GM11168 (cell line): ENCODE measurements around the gene MRM3.
"Not testable (repeated sequence)": the region's sequence is repeated elsewhere in the genome, so short reads cannot be mapped to it uniquely, and the experiment has no call there.

Source experiments
- in situ Hi-C: fragments of 300-500 bp; cut with MboI; formaldehyde crosslinking; loops from one replicate; pipeline ENCODE4 v1.12.0; 2022; ENCODE audit warnings: low sequenced_read_pairs; ENCODE audit not compliant: unreplicated experiment

The MRM3 gene

DNA sequence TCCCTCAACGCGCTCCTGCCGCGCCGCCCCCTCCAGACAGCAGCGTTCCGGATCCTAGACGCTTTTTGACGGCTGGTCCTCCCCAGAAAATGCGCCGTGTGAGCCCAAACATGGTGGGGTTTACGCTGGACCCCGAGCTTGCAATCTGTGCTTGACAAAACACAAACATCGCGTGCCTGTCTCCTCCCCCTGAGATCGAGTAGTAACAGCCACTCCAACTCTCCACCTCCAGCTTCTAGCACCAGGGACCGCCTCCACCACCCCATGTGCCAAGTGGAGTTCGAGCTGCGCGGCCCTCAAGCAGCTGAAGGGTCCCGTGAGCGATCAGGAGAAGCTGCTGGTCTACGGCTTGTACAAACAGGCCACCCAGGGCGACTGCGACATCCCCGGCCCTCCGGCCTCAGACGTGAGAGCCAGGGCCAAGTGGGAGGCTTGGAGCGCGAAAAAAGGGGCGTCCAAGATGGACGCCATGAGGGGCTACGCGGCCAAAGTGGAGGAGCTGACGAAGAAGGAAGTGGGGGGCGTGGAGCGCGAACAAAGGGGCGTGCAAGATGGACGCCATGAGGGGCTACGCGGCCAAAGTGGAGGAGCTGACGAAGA is 29.4 kb upstream of the MRM3 start:
- in situ Hi-C loops: no loop called here

- in situ Hi-C loops: no loop called here
These were observed 28.7 kb upstream of the MRM3 start for GRCh38 chr17:753418-753817.

DNA sequence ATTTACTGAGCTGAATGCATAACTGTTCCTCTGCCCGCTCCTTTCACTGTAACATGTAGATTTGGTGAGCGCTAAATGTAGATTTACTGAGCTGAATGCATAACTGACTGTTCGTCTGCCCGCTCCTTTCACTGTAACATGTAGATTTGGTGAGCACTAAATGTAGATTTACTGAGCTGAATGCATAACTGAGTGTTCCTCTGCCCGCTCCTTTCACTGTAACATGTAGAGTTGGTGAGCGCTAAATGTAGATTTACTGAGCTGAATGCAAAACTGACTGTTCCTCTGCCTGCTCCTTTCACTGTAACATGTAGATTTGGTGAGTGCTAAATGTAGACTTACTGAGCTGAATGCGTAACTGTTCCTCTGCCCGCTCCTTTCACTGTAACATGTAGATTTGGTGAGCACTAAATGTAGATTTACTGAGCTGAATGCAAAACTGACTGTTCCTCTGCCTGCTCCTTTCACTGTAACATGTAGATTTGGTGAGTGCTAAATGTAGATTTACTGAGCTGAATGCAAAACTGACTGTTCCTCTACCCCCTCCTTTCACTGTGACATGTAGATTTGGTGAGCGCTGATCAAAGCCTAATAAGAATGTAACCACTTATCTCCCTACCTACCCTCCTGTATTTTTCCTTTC is 26.7 kb upstream of the MRM3 start:
- in situ Hi-C loops: not testable (repeated sequence)

DNA sequence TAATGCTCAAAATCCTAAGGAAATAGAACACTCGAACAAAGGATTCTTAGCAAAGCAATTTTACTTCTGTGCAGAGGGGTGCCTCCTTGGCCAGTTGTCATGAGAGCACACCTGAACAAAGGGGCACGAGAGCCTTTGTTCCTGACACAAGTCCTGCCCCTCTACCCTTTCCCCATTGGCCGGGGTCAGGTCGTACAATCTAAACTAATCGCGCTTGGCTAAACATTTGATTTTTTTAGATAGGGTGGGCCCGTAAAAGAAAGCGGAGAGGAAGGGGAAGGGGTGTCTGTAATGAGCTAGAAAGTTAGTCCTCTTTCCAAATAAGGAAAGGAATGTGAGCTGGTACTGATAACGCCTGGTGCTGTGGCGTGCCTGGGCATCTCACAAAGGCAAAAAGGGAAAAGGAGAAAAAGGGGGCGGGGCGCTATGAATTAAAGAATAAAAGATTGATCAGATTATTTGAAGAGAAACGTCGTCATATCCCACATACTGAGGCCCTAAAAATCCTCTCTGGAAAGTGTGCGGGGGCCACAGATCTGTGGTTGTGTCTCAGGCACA is 26.1 kb upstream of the MRM3 start:
- in situ Hi-C loops: not testable (repeated sequence)

DNA sequence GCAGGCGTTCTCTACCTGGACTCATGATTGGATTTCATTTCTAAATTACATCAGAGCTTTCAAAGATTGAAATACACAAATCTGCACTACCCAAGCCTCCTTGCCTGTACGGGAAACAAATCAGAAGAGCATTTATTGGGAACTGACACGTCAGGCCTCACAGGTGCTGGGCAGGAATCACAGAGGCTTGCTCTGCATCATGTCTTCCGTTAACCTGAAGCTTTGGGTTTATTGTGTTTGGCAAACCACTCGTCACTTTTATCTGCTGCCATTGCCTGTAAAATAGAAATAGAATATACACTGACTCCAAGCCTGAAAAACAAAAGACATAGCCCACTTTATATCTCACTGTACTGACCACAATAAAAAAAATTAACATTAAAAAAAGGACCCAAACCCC is 22.2 kb upstream of the MRM3 start:
- in situ Hi-C loops: no loop called here

DNA sequence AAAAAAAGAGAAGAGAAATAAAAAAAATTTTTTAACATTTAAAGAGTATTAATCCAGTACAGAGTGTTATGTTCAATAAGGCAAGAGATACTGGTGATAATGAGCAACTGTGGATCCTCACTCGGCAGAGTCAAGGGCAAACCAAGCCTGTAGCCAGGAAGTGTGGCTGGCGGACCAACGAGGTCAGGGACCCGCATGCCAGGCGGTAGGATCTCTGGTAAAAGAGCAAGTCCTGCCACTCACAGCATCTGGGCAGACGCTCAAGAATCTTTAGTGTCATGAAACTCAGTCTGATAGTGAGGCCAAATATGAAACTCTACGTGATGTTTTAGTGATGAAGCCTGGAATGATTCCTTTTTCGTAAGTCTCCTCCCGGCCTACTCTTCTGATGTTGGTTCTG is 21.8 kb upstream of the MRM3 start:
- in situ Hi-C loops: no loop called here

DNA sequence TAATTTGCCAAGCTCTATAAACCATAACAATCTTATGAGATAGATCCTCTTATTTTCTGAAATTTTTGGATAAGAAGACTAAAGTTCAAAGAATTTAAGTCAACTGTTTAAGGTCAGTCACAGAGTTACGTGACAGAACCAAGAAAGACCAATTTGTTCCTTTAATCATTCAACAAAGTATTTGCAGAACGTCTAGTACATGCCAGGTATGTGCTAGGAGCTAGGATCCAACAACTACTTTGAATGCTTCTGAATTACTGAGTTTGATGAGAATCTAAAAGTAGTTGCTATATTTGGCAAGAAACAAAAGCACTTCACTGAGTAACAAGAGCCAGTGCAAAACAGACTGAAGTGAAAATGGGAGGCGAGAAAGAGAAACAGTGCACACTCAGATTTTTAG is 15.1 kb upstream of the MRM3 start:
- in situ Hi-C loops: no loop called here

DNA sequence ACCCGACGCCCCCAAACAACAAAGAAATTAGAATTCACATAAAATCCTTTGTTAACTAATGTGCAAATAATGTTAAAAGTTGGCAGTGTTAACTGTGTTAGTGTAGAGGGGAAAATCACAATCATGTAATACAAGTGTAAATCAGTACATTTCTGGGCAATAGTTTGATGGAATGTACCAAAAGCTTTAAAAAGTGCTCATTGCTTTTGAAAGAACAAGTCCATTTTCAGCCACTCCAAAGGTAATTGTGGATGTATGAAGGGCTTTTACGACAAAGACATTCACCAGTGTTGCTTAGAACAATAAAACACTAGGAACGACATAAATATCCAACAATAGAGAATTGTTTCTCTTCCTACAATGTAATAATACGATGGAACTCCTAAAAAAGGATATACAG is 9.1 kb upstream of the MRM3 start:
- in situ Hi-C loops: no loop called here

GRCh38 chr17:773467-774312 is 8.5 kb upstream of the MRM3 start:
- in situ Hi-C loops: no loop called here

DNA sequence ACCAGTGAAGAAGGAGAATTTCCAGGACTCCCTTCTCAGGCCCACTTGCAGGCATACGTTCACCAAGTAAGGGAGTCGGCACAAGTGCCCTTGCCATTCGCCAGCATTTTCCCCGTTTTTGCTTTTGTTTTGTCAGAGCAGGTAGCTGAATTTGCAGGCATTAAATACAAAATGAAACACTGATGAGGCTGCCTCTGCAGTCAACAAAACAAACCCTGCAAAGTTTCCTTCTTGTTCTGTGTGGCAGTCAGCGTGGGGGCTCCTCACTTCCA is 7.9 kb upstream of the MRM3 start:
- in situ Hi-C loops: no loop called here

DNA sequence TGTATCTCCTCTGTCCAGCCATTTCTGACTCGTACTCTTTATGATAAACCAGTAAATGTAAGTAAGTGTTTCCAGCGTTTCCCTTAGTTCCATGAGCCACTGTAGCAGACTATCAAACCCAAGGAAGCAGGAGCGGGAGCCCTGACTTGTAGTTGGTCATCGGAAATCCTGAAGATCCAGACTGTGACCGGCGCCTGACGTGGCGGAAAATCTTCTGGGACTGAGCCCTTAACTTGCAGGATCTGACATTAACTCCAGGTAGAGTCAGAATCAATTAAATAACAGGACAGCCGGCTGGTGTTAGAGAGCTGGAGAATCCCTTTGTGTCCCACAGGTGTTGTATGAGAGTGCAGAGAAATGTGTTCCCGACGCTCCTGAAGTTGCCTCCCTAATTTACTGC is 4.1 kb upstream of the MRM3 start:
- in situ Hi-C loops: no loop called here

- in situ Hi-C loops: no loop called here
These were observed 2.0 kb downstream of the MRM3 start for GRCh38 chr17:784143-784542.

- in situ Hi-C loops: not testable (repeated sequence)
These were observed 3.7 kb downstream of the MRM3 start for GRCh38 chr17:785901-786300.

- in situ Hi-C loops: no loop called here
These were observed 5.6 kb downstream of the MRM3 start for GRCh38 chr17:787641-788221.

- in situ Hi-C loops: no loop called here
These were observed 6.4 kb downstream of the MRM3 start for GRCh38 chr17:788551-788950.

- in situ Hi-C loops: no loop called here
These were observed 7.1 kb downstream of the MRM3 start for GRCh38 chr17:789160-789840.

GRCh38 chr17:789931-790873 is 8.0 kb downstream of the MRM3 start:
- in situ Hi-C loops: loop anchor here (10.0 kb wide), 1 partner anchor 195 kb away; no protein-coding TSS in a partner anchor

GRCh38 chr17:790874-791247 is 8.7 kb downstream of the MRM3 start:
- in situ Hi-C loops: loop anchor here (10.0 kb wide), 1 partner anchor 194 kb away; no protein-coding TSS in a partner anchor

- in situ Hi-C loops: loop anchor here (10.0 kb wide), 1 partner anchor 193 kb away; no protein-coding TSS in a partner anchor
These were observed 9.7 kb downstream of the MRM3 start for GRCh38 chr17:791829-792228.
